T-helper 22 cell (primary cell): Measurements from ENCODE around the gene MAP2K1.

Experiments
- DNase-seq: peaks from one replicate; pipeline ENCODE4 v3.0.0-alpha.2; 2020; ENCODE audit warnings: low read depth

Gene MAP2K1

DNA sequence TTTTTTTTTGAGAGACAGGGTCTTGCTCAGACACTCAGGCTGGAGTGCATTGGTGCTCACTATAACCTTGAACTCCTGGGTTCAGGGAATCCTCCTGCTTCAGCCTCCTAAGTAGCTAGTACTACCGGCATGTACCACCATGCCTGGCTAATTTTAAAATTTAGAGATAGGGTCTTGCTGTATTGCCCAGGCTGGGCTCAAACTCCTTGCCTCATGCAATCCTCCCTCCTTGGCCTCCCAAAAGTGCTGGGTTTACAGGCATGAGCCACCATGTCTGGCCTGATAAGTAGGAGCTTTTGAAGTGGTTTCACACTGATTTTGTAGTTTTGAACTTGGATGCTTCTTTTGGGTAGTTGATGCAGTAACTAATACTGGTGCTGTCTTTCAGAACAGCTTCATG is 7.8 kb downstream of the MAP2K1 start:
- no peak for DNase-seq

DNA sequence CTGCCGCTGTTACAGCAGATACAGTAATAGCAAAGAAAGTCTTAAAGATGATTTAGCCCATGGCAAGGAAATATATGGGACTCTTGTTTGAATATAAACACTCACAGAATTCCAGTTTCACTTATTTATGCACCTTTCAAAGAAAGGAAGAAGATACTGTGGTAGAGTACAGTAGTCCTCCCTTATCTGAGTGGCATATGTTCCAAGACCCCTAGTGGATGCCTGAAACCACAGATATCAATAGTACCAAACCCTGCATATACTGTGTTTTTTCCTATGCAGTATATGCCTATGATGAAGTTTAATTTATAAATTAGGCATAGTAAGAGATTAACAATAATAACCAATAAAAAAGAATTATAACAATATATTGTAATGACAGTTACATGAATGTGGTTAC is 8.2 kb downstream of the MAP2K1 start:
- no peak for DNase-seq

GRCh38 chr15:66399276-66399675 is 12.6 kb downstream of the MAP2K1 start:
- no peak for DNase-seq

- DNase-seq, result no peak
Measured at GRCh38 chr15:66400351-66400774, 13.7 kb downstream of the MAP2K1 start.

GRCh38 chr15:66401130-66402021 is 14.7 kb downstream of the MAP2K1 start:
- no peak for DNase-seq

DNA sequence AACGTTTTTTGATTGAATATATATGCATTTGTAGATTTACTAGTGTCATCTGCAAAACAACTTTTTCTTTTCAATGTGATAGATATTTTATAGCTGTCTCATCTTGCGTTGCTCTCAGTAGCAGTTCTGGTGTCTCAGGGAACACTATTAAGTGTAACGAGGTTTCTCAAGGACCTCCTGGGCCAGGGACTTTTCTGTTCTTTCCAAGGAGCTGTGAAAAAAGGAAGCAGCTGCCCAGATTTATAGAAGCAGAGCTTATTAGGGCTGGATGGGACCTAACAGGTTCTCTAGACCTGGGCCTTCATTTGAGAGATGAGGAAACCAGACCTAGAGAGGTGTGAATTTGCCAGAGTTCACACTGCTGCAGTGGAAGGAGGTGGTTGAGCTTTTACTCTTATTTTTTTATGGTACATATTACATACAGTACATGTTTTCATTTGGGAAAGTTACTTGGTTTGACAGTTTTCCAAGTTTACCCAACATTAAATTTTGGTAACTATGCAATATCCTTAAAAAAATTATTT is 16.1 kb downstream of the MAP2K1 start:
- DNase-seq, result no peak

- DNase-seq, result no peak
Measured at GRCh38 chr15:66403323-66403722, 16.6 kb downstream of the MAP2K1 start.

DNA sequence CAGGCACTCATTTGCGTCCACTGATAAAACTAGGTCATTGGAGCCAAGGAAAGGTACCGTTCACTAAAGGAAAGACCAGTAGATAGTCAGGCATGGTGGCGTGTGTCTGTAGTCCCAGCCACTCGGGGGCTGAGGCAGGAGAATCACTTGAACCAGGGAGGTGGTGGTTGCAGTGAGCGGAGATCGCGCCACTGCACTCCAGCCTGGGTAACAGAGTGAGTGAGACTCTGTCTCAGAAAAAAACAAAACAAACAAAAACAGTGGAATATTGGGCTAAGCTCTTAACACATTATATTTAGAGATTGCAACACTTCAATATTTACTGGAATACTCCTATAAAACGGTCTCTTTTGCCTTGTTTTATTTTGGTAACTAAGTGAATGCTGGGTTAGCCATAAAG is 17.4 kb downstream of the MAP2K1 start:
- no peak for DNase-seq

DNA sequence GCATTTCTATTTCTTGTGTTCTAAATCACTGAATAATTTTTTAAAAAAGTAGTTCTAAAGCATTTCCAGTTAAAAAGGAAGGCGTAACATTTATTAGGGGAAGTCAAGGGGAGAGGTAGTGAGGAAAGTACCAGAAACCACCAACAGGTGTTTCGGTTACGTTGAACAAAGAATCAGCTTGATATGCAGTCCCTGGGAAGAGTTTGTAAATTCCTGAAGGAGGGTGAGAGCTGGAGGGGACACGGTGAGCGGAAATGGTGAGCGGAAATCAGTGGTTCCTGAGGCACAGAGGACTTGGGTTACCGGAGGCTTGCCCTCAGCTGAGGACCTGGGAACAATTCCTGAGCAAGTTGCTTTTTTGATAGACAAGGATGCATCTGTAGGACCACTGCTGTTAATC is 17.8 kb downstream of the MAP2K1 start:
- no peak for DNase-seq

- no peak for DNase-seq
Measured at GRCh38 chr15:66405007-66405406, 18.3 kb downstream of the MAP2K1 start.

- DNase-seq, result no peak
Measured at GRCh38 chr15:66405615-66406014, 18.9 kb downstream of the MAP2K1 start.

- no peak for DNase-seq
Measured at GRCh38 chr15:66408254-66408653, 21.5 kb downstream of the MAP2K1 start.

GRCh38 chr15:66408675-66409282 is 22.1 kb downstream of the MAP2K1 start:
- DNase-seq, result no peak

GRCh38 chr15:66409565-66410108 is 22.9 kb downstream of the MAP2K1 start:
- DNase-seq, result no peak

GRCh38 chr15:66411190-66411589 is 24.5 kb downstream of the MAP2K1 start:
- DNase-seq, result no peak

DNA sequence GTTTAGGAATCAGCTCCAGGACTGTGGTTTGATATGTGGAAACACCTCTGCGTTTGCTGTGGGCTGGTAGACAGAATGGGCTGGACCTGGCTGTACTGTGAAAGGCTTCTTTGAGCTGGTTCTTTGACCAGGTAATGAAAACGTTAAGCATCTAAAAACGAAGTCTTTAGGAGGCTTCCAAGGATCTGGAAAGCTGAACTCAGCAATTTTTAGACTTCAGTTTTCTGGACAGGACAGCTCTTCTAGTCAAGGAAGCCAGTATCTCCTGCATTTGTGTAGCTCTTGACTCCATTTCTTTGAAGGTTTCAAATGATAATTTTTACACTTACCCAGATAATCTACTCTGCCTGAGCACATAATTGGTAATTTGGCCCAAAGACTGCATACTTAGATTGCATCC is 25.5 kb downstream of the MAP2K1 start:
- DNase-seq, result no peak

GRCh38 chr15:66413579-66413978 is 26.9 kb downstream of the MAP2K1 start:
- no peak for DNase-seq

DNA sequence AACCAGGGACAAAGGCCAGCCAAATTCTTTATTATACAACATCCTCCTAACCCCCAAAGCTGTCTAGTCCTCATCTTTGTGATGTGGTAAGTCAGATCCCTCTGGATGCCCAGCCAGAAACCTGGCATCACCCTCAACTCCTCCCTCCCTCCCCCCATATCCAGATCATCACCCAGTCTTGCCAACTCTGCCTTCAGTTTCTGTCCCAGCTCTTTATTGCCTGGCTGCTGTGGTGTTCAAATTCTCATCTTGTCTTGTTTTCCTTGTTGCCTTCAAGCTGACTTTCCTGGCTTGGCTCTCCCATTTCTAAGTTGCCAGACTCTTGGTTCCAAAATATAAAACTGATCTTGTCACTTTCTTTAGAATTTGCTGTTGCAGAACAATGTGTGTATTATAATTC is 28.6 kb downstream of the MAP2K1 start:
- DNase-seq, result no peak

DNA sequence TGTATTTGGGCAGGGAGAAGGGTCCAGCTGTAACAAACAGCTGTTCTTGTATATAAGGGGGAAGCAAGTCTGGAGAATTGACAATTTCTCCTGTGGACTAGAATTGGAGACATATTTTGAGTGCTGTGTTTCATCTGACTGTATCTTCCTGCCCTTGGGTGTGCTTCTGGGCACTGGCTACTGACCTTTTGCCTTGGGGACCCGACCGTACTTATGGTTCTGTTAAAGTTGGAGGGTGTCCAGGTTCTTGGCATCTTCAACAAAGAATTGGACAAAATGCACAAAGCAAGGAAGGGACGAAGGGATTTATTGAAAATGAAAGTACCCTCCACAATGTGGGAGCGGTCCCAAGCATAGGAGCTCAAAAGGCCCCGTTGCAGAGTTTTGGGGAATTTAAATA is 31.0 kb downstream of the MAP2K1 start:
- no peak for DNase-seq

DNA sequence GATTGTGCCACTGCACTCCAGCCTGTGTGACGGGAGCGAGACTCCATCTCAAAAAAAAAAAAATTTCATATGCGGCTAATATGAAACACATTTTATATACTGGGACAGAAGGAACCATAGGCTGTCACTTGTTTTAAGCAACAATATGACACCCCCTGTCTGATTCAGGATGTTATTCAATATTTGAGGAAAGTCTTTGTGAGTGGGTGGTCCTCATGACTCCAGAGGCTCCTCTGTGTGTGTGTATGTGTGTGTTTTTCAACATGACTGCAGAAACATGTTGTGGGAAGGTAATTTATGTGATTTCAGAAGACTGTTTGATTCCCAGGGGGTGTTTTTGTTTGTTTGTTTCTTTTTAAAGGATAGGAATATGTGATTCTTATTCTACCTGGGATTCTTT is 32.8 kb downstream of the MAP2K1 start:
- no peak for DNase-seq

- DNase-seq, result no peak
Measured at GRCh38 chr15:66422347-66422746, 35.6 kb downstream of the MAP2K1 start.

DNA sequence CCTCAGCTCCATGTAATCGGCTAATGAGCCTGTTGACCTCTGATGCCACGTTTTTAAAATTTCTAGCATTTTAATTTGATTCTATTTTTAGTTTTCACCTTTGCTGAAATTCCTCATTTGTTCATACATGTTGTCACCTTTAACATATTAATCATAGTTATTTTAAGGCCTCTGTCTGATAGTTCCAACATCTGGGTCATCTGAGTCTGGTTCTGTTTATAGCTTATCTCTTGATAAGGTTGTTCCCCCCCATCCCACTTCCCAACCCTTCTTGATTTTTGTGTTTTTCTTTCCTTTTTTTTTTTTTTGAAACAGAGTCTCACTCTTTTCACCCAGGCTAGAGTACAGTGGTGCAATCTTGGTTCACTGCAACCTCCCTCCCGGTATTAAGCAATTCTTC is 36.4 kb downstream of the MAP2K1 start:
- no peak for DNase-seq

DNA sequence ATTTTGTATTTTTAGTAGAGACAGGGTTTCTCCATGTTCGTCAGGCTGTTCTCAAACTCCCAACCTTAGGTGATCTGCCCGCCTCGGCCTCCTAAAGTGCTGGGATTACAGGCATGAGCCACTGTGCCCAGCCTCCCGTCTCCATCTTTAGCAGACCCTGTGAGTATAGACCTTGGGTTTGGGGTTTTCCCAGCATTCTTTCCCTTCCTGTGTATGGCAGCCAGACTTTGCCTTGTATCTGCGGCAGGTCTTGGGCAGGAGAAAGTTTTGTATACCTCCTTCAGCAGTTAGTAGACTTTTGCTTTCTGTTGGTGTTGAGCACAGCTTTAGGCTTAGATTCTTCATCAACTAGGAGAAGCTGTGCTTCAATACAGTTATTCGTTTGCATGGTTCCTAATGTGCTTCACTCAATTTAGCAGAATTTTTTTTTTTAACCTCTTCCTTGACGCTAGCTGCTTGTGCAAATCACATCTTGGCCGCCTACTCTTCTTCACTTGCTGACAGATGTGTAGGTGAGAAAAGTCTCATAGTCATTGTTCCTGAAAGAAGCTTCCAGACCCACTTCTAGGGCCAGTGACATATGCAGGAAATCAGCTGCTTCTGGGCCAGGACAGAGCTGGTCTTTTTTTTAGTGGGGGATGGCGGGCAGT is 38.4 kb downstream of the MAP2K1 start:
- DNase-seq, result no peak
